Tibial artery (tissue), 4 donors: ENCODE measurements around the gene GRIK4.
A peak's percentile ranks its signal among the peaks of the same experiment; 100 is the strongest.

ENCODE experiments used
- DNase-seq, 2 donors: peaks; one replicate each; pipeline ENCODE4 v3.0.0-alpha.2; 2019
- H3K27ac ChIP-seq, 2 donors: fragments of 200-600 bp; sonication (generic) in 1 of 2; 1 replicate in 1 of 2; 2 replicates in 1 of 2; pipeline ENCODE4 v1.5.1; 2018 to 2019; ENCODE audit warnings: mild to moderate bottlenecking in 1 of 2
- H3K27me3 ChIP-seq, 2 donors: fragments of 200-600 bp; sonication (generic) in 1 of 2; one replicate each; pipeline versions ENCODE4 v1.5.1 to v1.6.0; 2016 to 2019
- H3K36me3 ChIP-seq, 3 donors: fragments of 200-600 bp; sonication (generic) in 2 of 3; one replicate each; pipeline ENCODE4 v1.5.1; 2016 to 2019; ENCODE audit warnings: mild to moderate bottlenecking in 2 of 3
- H3K4me1 ChIP-seq, 4 donors: fragments of 200-600 bp; sonication (generic) in 2 of 4; 1 replicate in 3 of 4; 2 replicates in 1 of 4; pipeline ENCODE4 v1.5.1; 2016 to 2019
- H3K4me3 ChIP-seq, 2 donors: fragments of 200-600 bp; sonication (generic) in 1 of 2; 1 replicate in 1 of 2; 2 replicates in 1 of 2; pipeline ENCODE4 v1.5.1; 2018 to 2019; ENCODE audit warnings: mild to moderate bottlenecking in 2 of 2
- H3K9me3 ChIP-seq, 3 donors: fragments of 200-600 bp; sonication (generic) in 1 of 3; one replicate each; pipeline ENCODE4 v1.5.1; 2016 to 2019
- CTCF ChIP-seq, 2 experiments: fragments of 200-600 bp in 1 of 2; fragments of 450-650 bp in 1 of 2; IDR thresholded peaks; one replicate each; pipeline ENCODE4 v1.5.1; 2017 to 2019; ENCODE audit warnings: antibody characterized with exemption in 2 of 2, mild to moderate bottlenecking in 1 of 2, moderate library complexity in 1 of 2
- intact Hi-C: fragments of 100-400 bp; cut with DNase I; formaldehyde crosslinking; loops from one replicate; pipeline ENCODE4 v1.15.0; 2023; ENCODE audit warnings: low total_unique reads

GRIK4 gene

GRCh38 chr11:120873966-120874735, 362.6 kb downstream of the GRIK4 start:
- Histone ChIP-seq H3K9me3 (no peaks in the 10 kb centered on the region), H3K36me3 (no peaks in the 10 kb centered on the region), H3K4me1 (no peaks in the 10 kb centered on the region), H3K4me3 (no peak overlapping the region), H3K27me3 (no peaks in the 10 kb centered on the region), H3K27ac (no peak overlapping the region)
- TF ChIP-seq CTCF (IDR thresholded peaks at IDR 0.05): no peak
- no peak for DNase-seq
- intact Hi-C loops: no loop called here

GRCh38 chr11:120875986-120876385, 364.4 kb downstream of the GRIK4 start:
- no peaks in the 10 kb centered on the region for H3K27me3 ChIP-seq
- DNase-seq: no peak
- no peaks in the 10 kb centered on the region for H3K36me3 ChIP-seq
- no peak overlapping the region for H3K4me3 ChIP-seq
- H3K4me1 ChIP-seq: peaks cover 0 to 14% (median 6%) of the 10 kb centered on the region in 4 donors
- intact Hi-C loops: no loop called here
- TF ChIP-seq CTCF (IDR thresholded peaks at IDR 0.05): no peak
- H3K9me3 ChIP-seq: no peaks in the 10 kb centered on the region
- no peak overlapping the region for H3K27ac ChIP-seq

GRCh38 chr11:120877746-120878365, 366.3 kb downstream of the GRIK4 start:
- intact Hi-C loops: no loop called here
- H3K27ac ChIP-seq: no peak overlapping the region
- TF ChIP-seq CTCF (IDR thresholded peaks at IDR 0.05): no peak
- H3K4me1 ChIP-seq: peaks cover 0 to 31% (median 18%) of the 10 kb centered on the region in 4 donors
- no peaks in the 10 kb centered on the region for H3K9me3 ChIP-seq
- no peaks in the 10 kb centered on the region for H3K27me3 ChIP-seq
- H3K4me3 ChIP-seq: no peak overlapping the region
- DNase-seq: no peak
- H3K36me3 ChIP-seq: no peaks in the 10 kb centered on the region

- intact Hi-C loops: no loop called here
- no peak for DNase-seq
- Histone ChIP-seq H3K27me3 (no peaks in the 10 kb centered on the region), H3K27ac (no peak overlapping the region), H3K9me3 (no peaks in the 10 kb centered on the region), H3K4me3 (no peak overlapping the region), H3K4me1 (peaks cover 0 to 41% (median 22%) of the 10 kb centered on the region in 4 donors), H3K36me3 (no peaks in the 10 kb centered on the region)
- TF ChIP-seq CTCF (IDR thresholded peaks at IDR 0.05): no peak
Measured at GRCh38 chr11:120878781-120879180, 367.2 kb downstream of the GRIK4 start.

- peak overlapping the region in 1 of 2 donors; percentile 15 for H3K27ac ChIP-seq
- no peak for TF ChIP-seq CTCF (IDR thresholded peaks at IDR 0.05)
Measured at GRCh38 chr11:120880498-120881175, 369.1 kb downstream of the GRIK4 start.

More at GRCh38 chr11:120880498-120881175, 369.1 kb downstream of the GRIK4 start:
- no peak overlapping the region for H3K4me3 ChIP-seq
- no peak for DNase-seq
- intact Hi-C loops: no loop called here
- H3K36me3 ChIP-seq: no peaks in the 10 kb centered on the region
- peaks cover 0 to 46% (median 25%) of the 10 kb centered on the region in 4 donors for H3K4me1 ChIP-seq
- H3K9me3 ChIP-seq: no peaks in the 10 kb centered on the region
- H3K27me3 ChIP-seq: no peaks in the 10 kb centered on the region
